NT2/D1 (cell line): ENCODE measurements around the gene ABCC6.

Source experiments
- DNase-seq: peaks from one replicate; pipeline ENCODE4 v3.0.0-alpha.2; 2011; ENCODE audit warnings: low read depth, low spot score
- H3K27me3 ChIP-seq: 2 replicates; pipeline ENCODE4 v1.6.0; 2011; ENCODE audit warnings: mild to moderate bottlenecking; ENCODE audit not compliant: insufficient read length, insufficient read depth
- H3K36me3 ChIP-seq: 2 replicates; pipeline ENCODE4 v1.6.1; 2011; ENCODE audit warnings: mild to moderate bottlenecking, low read length, mixed read lengths; ENCODE audit not compliant: insufficient read depth, insufficient read length
- H3K4me1 ChIP-seq: 2 replicates; pipeline ENCODE4 v1.5.1; 2011; ENCODE audit not compliant: insufficient read depth, insufficient read length
- H3K4me3 ChIP-seq: 2 replicates; pipeline ENCODE4 v1.5.1; 2011; ENCODE audit warnings: low read depth; ENCODE audit not compliant: insufficient read length
- H3K9ac ChIP-seq: 2 replicates; pipeline ENCODE4 v1.6.0; 2011; ENCODE audit warnings: low read depth; ENCODE audit not compliant: insufficient read length
- H3K9me3 ChIP-seq: 2 replicates; pipeline ENCODE4 v1.5.1; 2011; ENCODE audit warnings: mild to moderate bottlenecking, low read length; ENCODE audit not compliant: insufficient read depth
- SUZ12 ChIP-seq: IDR thresholded peaks from 2 replicates; pipeline ENCODE4 v1.6.1; 2011; ENCODE audit not compliant: insufficient read length, insufficient read depth; ENCODE audit errors: extremely low read depth
- YY1 ChIP-seq: IDR thresholded peaks from 2 replicates; pipeline ENCODE4 v1.6.1; 2011; ENCODE audit not compliant: insufficient read length, insufficient read depth
- ZNF274 ChIP-seq: IDR thresholded peaks from 2 replicates; pipeline ENCODE4 v1.6.1; 2011; ENCODE audit warnings: mild to moderate bottlenecking, low read depth, low read length

The ABCC6 gene

DNA sequence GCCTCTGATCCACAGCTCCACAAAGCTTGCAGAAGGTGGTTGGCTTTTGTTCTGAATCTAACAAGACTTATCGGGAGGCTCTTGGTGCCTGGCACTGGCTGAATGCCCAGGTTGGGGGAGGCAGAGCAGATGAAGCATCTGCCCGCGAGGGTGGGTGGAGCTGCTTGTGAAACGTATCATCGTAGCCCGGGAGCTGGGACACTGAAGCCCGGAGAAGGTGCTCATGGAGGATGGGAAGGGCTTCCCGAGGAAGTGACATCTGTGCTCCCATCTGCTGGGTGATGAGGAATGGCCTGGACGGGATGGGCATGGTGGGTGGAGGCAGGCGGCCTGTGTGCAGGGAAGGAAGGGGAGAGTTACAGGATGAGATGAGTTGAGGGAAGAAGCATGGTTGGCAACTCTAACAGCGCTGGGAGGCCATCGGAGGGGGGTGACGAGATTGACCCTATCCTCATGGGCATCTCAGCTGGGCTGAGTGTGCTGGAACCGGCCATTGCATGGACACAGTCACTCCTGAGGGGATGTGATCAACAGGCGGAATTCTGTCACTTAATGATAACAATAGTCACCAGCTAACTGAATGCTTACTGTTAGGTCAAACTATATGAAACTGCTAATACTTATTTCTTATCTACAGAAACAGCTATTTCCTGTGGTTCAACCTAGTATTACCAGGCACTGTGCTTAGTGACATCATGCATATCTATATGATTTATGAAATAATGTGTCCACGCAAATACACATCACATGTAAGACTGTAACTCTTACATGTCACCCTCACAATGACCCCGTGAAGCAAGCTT lies 102.7 kb downstream of the ABCC6 start:
- DNase-seq: no peak
- H3K4me1 ChIP-seq: no peaks in the 10 kb centered on the region
- H3K36me3 ChIP-seq: peaks cover 92% of the 10 kb centered on the region
- no peak overlapping the region for H3K9ac ChIP-seq
- TF ChIP-seq YY1: no peak
- TF ChIP-seq ZNF274: no peak
- TF ChIP-seq SUZ12: no peak
- H3K4me3 ChIP-seq: no peak overlapping the region
- H3K9me3 ChIP-seq: peaks cover 10% of the 10 kb centered on the region; the same call in 1 of the 2 replicates
- no peaks in the 10 kb centered on the region for H3K27me3 ChIP-seq

DNA sequence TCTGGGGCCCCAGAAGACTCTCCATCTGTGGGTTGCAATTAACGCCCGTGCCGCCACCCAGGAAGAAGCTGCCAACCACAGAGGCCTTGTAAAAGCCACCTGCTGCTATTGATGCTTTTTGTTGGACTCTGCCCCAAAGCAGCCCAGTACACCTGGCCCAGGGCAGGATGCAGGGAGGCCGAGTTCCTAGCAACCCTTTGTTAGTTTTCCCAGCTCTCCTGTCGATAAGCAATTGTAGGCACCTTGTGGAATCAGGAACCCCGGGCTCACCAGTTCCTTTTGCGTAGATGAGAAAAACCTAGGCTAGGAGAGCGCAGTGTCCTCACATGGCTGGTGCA lies 103.3 kb downstream of the ABCC6 start:
- H3K4me1 ChIP-seq: no peaks in the 10 kb centered on the region
- H3K27me3 ChIP-seq: no peaks in the 10 kb centered on the region
- DNase-seq: no peak
- TF ChIP-seq ZNF274 (no peak), SUZ12 (no peak), YY1 (no peak)
- peaks cover 7% of the 10 kb centered on the region; the same call in 1 of the 2 replicates for H3K9me3 ChIP-seq
- H3K4me3 ChIP-seq: no peak overlapping the region
- peaks cover 92% of the 10 kb centered on the region for H3K36me3 ChIP-seq
- H3K9ac ChIP-seq: no peak overlapping the region

DNA sequence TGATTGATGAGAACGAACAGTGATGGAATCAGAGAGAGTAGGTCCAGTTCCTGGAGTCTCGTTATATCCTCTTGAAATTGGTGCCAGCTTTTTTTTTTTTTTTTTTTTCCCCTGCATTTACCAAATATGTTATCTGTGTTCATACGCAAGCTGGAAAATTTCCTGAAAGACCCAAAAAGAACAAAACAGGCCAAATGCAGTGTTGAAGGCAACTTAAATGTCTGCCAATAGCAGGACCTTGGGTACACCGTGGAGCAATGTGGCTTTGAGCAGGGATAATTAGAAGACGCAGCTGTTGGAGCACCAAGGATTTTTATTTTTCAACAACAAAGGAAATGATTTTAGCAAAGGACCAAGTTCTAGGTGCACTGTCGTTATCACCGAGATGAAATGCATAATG lies 105.0 kb downstream of the ABCC6 start:
- peaks cover 89% of the 10 kb centered on the region for H3K36me3 ChIP-seq
- TF ChIP-seq YY1 (no peak), SUZ12 (no peak), ZNF274 (no peak)
- no peaks in the 10 kb centered on the region for H3K27me3 ChIP-seq
- no peaks in the 10 kb centered on the region for H3K4me1 ChIP-seq
- H3K9me3 ChIP-seq: no peaks in the 10 kb centered on the region
- no peak overlapping the region for H3K9ac ChIP-seq
- DNase-seq: no peak
- H3K4me3 ChIP-seq: no peak overlapping the region

DNA sequence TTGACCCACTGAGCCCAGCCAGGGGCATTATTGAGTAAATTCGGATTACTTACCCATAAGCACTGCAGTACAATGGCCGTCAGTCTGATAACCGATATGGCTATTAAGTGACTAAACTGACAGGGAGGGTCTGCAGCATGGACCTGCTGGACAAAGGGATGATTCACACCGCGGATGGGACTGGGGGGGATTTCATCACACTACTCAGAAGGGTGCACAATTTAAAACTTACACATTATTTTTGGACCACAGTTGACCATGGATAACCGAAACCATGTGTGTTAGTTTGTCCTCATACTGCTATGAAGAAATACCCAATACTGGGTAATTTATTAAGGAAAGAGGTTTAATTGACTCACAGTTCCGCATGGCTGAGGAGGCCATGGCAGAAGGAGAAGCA lies 106.5 kb downstream of the ABCC6 start:
- no peak overlapping the region for H3K4me3 ChIP-seq
- H3K4me1 ChIP-seq: no peaks in the 10 kb centered on the region
- no peak for TF ChIP-seq ZNF274
- TF ChIP-seq SUZ12: no peak
- TF ChIP-seq YY1: no peak
- no peaks in the 10 kb centered on the region for H3K27me3 ChIP-seq
- no peaks in the 10 kb centered on the region for H3K9me3 ChIP-seq
- DNase-seq: no peak
- no peak overlapping the region for H3K9ac ChIP-seq
- peaks cover 89% of the 10 kb centered on the region for H3K36me3 ChIP-seq

DNA sequence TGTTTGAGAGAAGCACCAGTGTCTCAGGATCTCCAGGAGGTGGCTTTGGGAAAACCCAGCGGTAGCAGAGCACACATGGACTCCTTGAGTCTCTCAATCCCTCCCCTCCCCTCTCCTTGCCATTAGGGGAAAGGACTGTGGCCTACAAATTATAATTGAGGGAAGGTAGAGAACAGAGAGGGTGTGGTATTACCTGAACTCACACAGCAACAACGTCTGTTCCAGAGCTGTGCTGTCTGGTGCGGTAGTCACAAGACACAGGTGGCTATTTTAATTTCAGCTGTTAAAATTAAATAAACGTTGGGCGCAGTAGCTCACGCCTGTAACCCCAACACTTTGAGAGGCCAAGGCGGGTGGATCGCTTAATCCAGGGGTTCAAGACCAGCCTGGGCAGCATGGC lies 110.2 kb downstream of the ABCC6 start:
- Histone ChIP-seq H3K36me3 (peaks cover 68% of the 10 kb centered on the region), H3K9ac (no peak overlapping the region), H3K4me1 (peaks cover 5% of the 10 kb centered on the region), H3K9me3 (no peaks in the 10 kb centered on the region), H3K27me3 (no peaks in the 10 kb centered on the region), H3K4me3 (no peak overlapping the region)
- DNase-seq: no peak
- TF ChIP-seq SUZ12: no peak
- no peak for TF ChIP-seq YY1
- no peak for TF ChIP-seq ZNF274

DNA sequence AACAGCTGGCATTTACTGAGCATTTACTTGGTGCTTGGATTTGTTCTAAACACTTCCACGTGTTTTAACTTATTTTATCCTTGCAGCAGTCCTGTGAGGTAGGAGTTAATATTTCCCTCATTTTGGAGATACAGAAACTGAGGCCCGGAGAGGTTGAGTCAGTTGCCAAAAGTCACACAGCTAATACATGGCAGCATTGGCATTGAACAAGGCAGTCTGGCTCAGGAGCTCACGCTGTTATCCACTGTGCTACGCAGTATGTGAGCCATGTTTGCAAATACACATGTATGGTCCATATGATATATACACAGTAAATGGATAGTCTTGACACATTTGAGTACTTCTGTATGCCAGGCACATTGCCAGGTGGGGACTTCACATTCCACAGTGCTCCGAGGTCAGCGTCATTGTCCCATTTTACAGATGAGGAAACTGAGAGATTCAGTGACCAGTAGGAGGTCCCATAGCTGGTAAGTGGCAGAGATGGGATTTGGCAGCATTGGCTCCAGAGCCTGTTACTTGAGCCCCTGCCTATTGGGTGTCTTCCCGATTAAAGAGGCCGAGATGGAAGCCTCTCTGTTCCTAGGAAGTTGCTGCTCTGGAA lies 110.7 kb downstream of the ABCC6 start:
- Histone ChIP-seq H3K9ac (no peak overlapping the region), H3K4me1 (peaks cover 5% of the 10 kb centered on the region), H3K9me3 (no peaks in the 10 kb centered on the region), H3K4me3 (no peak overlapping the region), H3K27me3 (no peaks in the 10 kb centered on the region), H3K36me3 (peaks cover 66% of the 10 kb centered on the region)
- TF ChIP-seq SUZ12 (no peak), ZNF274 (no peak), YY1 (no peak)
- no peak for DNase-seq

DNA sequence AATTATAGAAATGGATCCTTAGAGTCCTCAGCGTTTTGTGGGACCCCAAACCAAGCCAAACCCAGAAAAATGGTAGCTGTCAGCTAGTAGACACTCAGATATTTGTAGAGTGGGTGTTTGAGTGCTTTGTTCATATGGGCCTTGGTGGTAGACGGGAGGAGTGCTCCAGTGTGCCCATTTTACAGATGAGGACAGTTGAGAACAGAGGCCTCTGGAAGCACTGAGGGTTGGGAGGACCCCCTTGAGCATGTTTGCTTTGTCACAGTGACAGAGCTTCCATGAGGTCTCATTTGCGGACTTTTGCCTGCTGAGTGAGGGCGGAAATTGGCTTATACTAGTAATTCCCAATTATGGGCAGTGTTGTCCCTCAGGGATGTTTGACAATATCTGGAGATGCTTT lies 111.7 kb downstream of the ABCC6 start:
- H3K9me3 ChIP-seq: no peaks in the 10 kb centered on the region
- TF ChIP-seq YY1 (no peak), ZNF274 (no peak), SUZ12 (no peak)
- no peak overlapping the region for H3K9ac ChIP-seq
- H3K27me3 ChIP-seq: no peaks in the 10 kb centered on the region
- peaks cover 5% of the 10 kb centered on the region for H3K4me1 ChIP-seq
- H3K36me3 ChIP-seq: peaks cover 66% of the 10 kb centered on the region
- no peak for DNase-seq
- no peak overlapping the region for H3K4me3 ChIP-seq
